ENCODE results near the gene FAM193B.

DNA sequence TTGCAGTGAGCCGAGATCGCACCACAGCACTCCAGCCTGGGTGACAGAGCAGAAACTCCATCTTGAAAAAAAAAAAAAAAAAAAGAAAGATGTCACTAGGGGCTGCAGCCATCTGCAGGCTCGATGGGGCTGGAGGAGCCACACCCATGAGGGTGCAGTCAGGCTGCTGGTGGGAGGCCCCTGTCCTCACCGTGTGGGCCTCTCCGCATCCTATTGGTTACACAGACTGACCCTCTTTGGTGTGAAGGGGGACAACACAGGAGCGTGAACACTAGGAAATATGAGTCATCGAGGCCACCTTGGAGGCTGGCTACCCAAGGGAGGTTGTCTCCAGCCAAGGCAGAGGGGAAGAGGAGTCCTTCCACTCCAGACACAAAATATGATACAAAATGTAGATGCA, 14.0 kb upstream of the FAM193B start:
- TF ChIP-seq, protein P1, sequence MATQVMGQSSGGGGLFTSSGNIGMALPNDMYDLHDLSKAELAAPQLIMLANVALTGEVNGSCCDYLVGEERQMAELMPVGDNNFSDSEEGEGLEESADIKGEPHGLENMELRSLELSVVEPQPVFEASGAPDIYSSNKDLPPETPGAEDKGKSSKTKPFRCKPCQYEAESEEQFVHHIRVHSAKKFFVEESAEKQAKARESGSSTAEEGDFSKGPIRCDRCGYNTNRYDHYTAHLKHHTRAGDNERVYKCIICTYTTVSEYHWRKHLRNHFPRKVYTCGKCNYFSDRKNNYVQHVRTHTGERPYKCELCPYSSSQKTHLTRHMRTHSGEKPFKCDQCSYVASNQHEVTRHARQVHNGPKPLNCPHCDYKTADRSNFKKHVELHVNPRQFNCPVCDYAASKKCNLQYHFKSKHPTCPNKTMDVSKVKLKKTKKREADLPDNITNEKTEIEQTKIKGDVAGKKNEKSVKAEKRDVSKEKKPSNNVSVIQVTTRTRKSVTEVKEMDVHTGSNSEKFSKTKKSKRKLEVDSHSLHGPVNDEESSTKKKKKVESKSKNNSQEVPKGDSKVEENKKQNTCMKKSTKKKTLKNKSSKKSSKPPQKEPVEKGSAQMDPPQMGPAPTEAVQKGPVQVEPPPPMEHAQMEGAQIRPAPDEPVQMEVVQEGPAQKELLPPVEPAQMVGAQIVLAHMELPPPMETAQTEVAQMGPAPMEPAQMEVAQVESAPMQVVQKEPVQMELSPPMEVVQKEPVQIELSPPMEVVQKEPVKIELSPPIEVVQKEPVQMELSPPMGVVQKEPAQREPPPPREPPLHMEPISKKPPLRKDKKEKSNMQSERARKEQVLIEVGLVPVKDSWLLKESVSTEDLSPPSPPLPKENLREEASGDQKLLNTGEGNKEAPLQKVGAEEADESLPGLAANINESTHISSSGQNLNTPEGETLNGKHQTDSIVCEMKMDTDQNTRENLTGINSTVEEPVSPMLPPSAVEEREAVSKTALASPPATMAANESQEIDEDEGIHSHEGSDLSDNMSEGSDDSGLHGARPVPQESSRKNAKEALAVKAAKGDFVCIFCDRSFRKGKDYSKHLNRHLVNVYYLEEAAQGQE (IDR thresholded peaks at IDR 0.05; ENCODE audit: low read depth, low read length): no peak
- no peak for TF ChIP-seq POLR2AphosphoS5 (IDR thresholded peaks at IDR 0.05; ENCODE audit: low read depth, low read length)
- no peak for TF ChIP-seq CHD2 (IDR thresholded peaks at IDR 0.05; ENCODE audit: low read length, partially characterized antibody)
- no peak for TF ChIP-seq TAF1 (IDR thresholded peaks at IDR 0.05; ENCODE audit: borderline replicate concordance, low read depth, low read length)
- TF ChIP-seq, protein P2, sequence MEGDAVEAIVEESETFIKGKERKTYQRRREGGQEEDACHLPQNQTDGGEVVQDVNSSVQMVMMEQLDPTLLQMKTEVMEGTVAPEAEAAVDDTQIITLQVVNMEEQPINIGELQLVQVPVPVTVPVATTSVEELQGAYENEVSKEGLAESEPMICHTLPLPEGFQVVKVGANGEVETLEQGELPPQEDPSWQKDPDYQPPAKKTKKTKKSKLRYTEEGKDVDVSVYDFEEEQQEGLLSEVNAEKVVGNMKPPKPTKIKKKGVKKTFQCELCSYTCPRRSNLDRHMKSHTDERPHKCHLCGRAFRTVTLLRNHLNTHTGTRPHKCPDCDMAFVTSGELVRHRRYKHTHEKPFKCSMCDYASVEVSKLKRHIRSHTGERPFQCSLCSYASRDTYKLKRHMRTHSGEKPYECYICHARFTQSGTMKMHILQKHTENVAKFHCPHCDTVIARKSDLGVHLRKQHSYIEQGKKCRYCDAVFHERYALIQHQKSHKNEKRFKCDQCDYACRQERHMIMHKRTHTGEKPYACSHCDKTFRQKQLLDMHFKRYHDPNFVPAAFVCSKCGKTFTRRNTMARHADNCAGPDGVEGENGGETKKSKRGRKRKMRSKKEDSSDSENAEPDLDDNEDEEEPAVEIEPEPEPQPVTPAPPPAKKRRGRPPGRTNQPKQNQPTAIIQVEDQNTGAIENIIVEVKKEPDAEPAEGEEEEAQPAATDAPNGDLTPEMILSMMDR (IDR thresholded peaks at IDR 0.05): no peak
- TF ChIP-seq RXRA (IDR thresholded peaks at IDR 0.05; ENCODE audit: borderline replicate concordance, low read depth): no peak
- TF ChIP-seq MXI1 (IDR thresholded peaks at IDR 0.05; ENCODE audit: low read depth, low read length): no peak
- TF ChIP-seq, protein P3, sequence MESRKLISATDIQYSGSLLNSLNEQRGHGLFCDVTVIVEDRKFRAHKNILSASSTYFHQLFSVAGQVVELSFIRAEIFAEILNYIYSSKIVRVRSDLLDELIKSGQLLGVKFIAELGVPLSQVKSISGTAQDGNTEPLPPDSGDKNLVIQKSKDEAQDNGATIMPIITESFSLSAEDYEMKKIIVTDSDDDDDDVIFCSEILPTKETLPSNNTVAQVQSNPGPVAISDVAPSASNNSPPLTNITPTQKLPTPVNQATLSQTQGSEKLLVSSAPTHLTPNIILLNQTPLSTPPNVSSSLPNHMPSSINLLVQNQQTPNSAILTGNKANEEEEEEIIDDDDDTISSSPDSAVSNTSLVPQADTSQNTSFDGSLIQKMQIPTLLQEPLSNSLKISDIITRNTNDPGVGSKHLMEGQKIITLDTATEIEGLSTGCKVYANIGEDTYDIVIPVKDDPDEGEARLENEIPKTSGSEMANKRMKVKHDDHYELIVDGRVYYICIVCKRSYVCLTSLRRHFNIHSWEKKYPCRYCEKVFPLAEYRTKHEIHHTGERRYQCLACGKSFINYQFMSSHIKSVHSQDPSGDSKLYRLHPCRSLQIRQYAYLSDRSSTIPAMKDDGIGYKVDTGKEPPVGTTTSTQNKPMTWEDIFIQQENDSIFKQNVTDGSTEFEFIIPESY (IDR thresholded peaks at IDR 0.05; ENCODE audit: borderline replicate concordance, low read depth): no peak
- no peak for TF ChIP-seq YY1 (IDR thresholded peaks at IDR 0.05; ENCODE audit: low read depth)
- no peak for TF ChIP-seq TEAD4 (IDR thresholded peaks at IDR 0.05; ENCODE audit: borderline replicate concordance, insufficient read depth)
- TF ChIP-seq EP300 (IDR thresholded peaks at IDR 0.05; ENCODE audit: borderline replicate concordance in 1 of 2, low read depth in 1 of 2, low read length in 1 of 2): no peak
